ENCODE measurements around the gene SMURF1.

The SMURF1 gene

DNA sequence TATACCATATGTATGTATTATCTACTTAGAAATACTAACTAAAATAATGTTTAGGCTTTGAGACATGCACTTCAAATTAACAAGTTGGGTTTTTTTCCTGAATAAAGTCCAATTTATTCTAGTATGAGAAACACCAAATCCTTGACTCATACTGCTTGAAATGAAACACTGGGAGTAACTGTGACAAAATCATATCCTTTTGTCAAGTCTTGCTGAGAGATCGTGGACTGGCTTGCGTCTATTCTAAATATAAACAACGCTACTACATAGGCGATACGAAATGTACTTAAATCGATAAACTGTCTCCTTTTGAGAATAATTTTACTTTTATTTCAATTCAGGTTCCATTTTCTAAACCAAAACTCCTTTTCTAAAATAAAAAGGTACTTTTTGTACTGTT, 16.3 kb downstream of the SMURF1 start:
- DNase-seq (ENCODE audit: low read depth) = no peak
- TF ChIP-seq, protein P1, sequence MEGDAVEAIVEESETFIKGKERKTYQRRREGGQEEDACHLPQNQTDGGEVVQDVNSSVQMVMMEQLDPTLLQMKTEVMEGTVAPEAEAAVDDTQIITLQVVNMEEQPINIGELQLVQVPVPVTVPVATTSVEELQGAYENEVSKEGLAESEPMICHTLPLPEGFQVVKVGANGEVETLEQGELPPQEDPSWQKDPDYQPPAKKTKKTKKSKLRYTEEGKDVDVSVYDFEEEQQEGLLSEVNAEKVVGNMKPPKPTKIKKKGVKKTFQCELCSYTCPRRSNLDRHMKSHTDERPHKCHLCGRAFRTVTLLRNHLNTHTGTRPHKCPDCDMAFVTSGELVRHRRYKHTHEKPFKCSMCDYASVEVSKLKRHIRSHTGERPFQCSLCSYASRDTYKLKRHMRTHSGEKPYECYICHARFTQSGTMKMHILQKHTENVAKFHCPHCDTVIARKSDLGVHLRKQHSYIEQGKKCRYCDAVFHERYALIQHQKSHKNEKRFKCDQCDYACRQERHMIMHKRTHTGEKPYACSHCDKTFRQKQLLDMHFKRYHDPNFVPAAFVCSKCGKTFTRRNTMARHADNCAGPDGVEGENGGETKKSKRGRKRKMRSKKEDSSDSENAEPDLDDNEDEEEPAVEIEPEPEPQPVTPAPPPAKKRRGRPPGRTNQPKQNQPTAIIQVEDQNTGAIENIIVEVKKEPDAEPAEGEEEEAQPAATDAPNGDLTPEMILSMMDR (IDR thresholded peaks at IDR 0.05; ENCODE audit: insufficient read depth, low read depth, low read length, missing control alignments) = no peak
- no peak overlapping the region for H3K4me3 ChIP-seq (ENCODE audit: low read length)

DNA sequence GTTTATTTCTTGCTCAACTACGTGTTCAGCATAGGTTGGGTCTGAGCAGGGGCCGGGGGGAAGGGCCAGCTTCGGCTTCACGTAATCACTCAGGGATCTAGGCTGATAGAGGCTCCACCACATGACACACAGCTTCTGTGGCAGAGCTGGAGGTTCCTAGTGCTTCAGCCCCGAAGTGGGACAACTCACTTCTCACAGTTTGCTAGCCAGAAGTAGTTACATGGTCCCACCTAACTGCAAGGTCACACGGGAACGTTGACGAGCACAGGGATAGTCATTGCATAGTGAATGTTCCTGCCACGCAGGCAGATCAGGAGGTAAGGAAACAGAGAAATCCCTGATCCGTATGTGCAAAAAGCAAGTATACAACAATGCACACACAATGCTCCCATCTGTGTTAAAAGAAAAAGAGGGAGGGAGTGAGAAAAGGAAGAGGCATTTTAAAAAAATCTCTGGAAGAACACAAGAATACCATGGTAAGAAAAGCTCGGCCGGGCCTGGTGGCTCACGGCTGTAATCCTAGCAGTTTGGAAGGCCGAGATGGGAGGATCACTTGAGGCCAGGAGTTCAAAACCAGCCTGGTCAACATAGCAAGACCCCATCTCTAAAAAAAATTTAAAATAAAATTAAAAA, 16.9 kb downstream of the SMURF1 start:
- DNase-seq (ENCODE audit: low read depth) = no peak
- H3K4me3 ChIP-seq (ENCODE audit: low read length) = no peak overlapping the region
- TF ChIP-seq, protein P1 (IDR thresholded peaks at IDR 0.05; ENCODE audit: insufficient read depth, low read depth, low read length, missing control alignments) = no peak

DNA sequence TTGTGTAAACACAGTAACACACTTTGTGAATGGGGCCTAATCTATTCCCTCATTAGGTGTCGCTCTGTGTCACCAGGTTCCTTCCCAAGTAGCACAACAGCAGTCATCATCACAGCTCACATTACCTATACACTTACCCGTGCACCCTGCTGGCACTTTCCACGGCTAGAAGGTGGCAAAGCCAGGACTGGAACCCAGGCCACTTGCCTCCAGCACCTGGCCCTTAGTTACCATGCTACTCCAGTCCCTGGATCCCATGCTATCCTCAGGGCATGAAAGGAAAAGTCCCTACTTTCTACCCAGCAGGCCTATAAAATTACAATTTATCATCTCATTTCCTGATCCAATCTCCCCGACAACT, 18.4 kb downstream of the SMURF1 start:
- no peak for DNase-seq (ENCODE audit: low read depth)
- TF ChIP-seq, protein P1 (IDR thresholded peaks at IDR 0.05; ENCODE audit: insufficient read depth, low read depth, low read length, missing control alignments) = no peak

DNA sequence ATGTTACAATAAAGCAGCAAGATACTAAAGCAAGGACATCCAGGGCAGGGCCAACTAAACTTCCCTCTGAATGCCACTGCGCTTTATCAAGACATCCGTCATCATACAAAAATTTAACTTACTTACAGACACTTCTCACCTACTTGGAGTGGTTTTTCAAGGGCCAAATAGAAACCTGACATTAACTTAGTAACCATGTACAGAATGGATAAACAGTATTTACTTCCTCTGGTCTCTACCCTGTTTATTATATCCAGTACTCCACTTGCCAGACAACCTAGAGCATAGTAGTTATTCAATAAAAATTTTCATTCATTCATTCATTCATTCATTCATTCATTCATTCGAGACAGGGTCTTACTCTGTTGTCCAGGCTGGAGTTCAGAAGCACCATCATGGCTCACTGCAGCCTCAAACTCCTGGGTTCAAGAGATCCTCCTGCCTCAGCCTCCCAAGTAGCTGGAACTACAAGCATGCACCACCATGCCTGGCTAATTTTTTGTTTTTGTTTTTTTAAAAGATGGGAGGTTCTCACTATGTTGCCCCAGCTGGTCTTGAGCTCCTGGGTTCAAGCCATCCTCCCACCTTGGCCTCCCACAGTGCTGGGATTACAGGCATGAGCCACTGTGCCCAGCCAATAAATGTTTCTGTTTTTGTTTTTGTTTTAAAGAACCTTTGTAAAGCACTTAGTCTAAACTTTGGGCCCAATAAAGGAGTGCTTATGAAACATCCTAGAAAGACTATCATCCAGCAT, 19.0 kb downstream of the SMURF1 start:
- DNase-seq (ENCODE audit: low read depth) = peak; percentile 43
- H3K4me3 ChIP-seq (ENCODE audit: low read length) = no peak overlapping the region
- TF ChIP-seq, protein P1 (IDR thresholded peaks at IDR 0.05; ENCODE audit: insufficient read depth, low read depth, low read length, missing control alignments) = no peak

More for the DNA sequence above, 18.4 kb downstream of the SMURF1 start:
- no peak overlapping the region for H3K4me3 ChIP-seq (ENCODE audit: low read length)

DNA sequence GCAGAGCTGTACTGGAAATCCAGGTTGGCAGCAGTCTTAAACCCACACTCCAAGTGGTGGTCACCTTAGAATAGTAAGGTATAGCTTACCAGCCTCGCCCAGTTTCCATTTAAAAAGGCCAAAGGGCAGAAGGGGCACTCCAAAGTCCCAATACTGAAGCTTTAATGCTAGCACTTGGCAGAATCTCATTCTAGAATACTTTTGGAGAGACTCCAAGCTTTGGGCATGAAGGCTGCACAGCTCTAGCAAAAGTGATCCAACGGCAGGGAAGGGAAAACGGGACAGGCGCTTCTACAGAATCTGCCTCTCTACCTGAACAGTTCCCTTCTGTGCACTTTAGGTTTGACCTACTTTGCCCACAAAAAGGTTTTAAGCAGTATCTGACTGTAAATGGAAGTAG, 19.7 kb downstream of the SMURF1 start:
- TF ChIP-seq, protein P1 (IDR thresholded peaks at IDR 0.05; ENCODE audit: insufficient read depth, low read depth, low read length, missing control alignments) = no peak
- no peak for DNase-seq (ENCODE audit: low read depth)
- no peak overlapping the region for H3K4me3 ChIP-seq (ENCODE audit: low read length)

DNA sequence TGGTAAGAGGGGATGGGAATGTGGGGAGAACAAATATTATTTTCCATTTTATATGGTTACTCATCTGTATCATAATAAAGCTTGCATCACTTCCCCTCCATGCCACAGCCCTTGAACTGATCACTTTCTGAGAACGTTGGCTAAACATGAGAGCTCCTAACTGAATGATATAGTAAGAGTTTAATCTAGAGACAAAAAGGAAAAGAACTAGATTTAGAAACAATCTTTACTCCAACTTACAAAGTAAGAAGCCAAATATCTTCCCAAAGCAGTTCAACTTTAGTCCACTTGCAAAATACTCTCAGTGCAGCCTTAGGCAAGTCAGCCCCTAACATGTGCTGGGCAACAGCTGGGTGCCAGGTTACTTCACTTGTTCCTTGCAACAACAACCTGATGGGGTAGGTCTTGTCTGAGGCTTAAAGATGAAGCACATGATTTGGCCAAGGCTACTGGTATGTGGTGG, 20.3 kb downstream of the SMURF1 start:
- H3K4me3 ChIP-seq (ENCODE audit: low read length) = no peak overlapping the region
- DNase-seq (ENCODE audit: low read depth) = peak; percentile 78
- TF ChIP-seq, protein P1 (IDR thresholded peaks at IDR 0.05; ENCODE audit: insufficient read depth, low read depth, low read length, missing control alignments) = no peak

Measured in epithelial cell of esophagus (primary cell).